Spleen (tissue), 7 donors: ENCODE measurements around the gene CEP128.

Experiments
- CTCF ChIP-seq, 11 experiments: fragments of 200-600 bp in 7 of 11; fragments of 450-650 bp in 4 of 11; sonication (generic) in 4 of 11; IDR thresholded peaks in 8 of 11; conservative IDR thresholded peaks in 3 of 11; 1 replicate in 7 of 11; 2 replicates in 4 of 11; pipeline versions ENCODE4 v1.4.0 to v1.8.0; 2016 to 2021; ENCODE audit warnings: antibody characterized with exemption in 11 of 11, inconsistent platforms in 4 of 11, mild to moderate bottlenecking in 1 of 11
- POLR2A ChIP-seq, 3 donors: fragments of 450-650 bp; IDR thresholded peaks; one replicate each; pipeline ENCODE4 v1.5.1; 2017; ENCODE audit warnings: antibody characterized with exemption in 3 of 3, mild to moderate bottlenecking in 1 of 3
- donor health status: DM: no; HTN: no; CAD: no; lungs with moderate emphysema.
- donor health status: DM: no; HTN: no; CAD: no.
- donor health status: DM: no; HTN: no; CAD: no.

- TF ChIP-seq CTCF (IDR thresholded peaks at IDR 0.05 in 8 of 11, conservative IDR thresholded peaks at IDR 0.05 in 3 of 11), result no peak
- TF ChIP-seq POLR2A (IDR thresholded peaks at IDR 0.05), result no peak
Observed at GRCh38 chr14:80901260-80901659, 40.3 kb downstream of the CEP128 start.
